HepG2 (cell line): ENCODE measurements around the gene TBC1D20. TPM values are rescaled to one million over a fixed set of nuclear protein-coding genes. Genes with fewer than 3 reads are reported as not detected.

Experiments used
- CBX2 ChIP-seq, 2 experiments: fragments of 200-600 bp in 1 of 2; sonication (generic); formaldehyde crosslinking in 1 of 2; IDR thresholded peaks; 2 replicates each; pipeline versions ENCODE4 v1.7.0 to v1.8.1; 2018 to 2022; ENCODE audit warnings: low read depth in 2 of 2, low read length in 1 of 2, mild to moderate bottlenecking in 1 of 2, missing genetic modification reagents in 1 of 2
- HMG20A ChIP-seq: IDR thresholded peaks from 2 replicates; pipeline ENCODE4 v1.6.1; 2016; ENCODE audit warnings: borderline replicate concordance
- IRF2 ChIP-seq: IDR thresholded peaks from 2 replicates; pipeline ENCODE4 v1.6.1; 2018; ENCODE audit warnings: missing genetic modification reagents, missing compliant biosample characterization
- ISL2 ChIP-seq: sonication (generic); formaldehyde crosslinking; IDR thresholded peaks from 2 replicates; pipeline ENCODE4 v1.5.0; 2020; ENCODE audit warnings: missing genetic modification reagents
- MATR3 ChIP-seq: sonication (generic); formaldehyde crosslinking; IDR thresholded peaks from 2 replicates; pipeline ENCODE4 v1.4.0; 2020; ENCODE audit warnings: missing genetic modification reagents
- SALL1 ChIP-seq: sonication (generic); formaldehyde crosslinking; IDR thresholded peaks from 2 replicates; pipeline ENCODE4 v1.8.0; 2022; ENCODE audit warnings: mild to moderate bottlenecking, missing genetic modification reagents
- ZBTB38 ChIP-seq: sonication (generic); formaldehyde crosslinking; IDR thresholded peaks from 2 replicates; pipeline ENCODE4 v1.5.1; 2020; ENCODE audit warnings: mild to moderate bottlenecking, missing genetic modification reagents
- ZNF121 ChIP-seq: sonication (generic); formaldehyde crosslinking; IDR thresholded peaks from 2 replicates; pipeline ENCODE4 v1.5.0; 2020; ENCODE audit warnings: mild to moderate bottlenecking, missing genetic modification reagents
- ZNF331 ChIP-seq: sonication (generic); formaldehyde crosslinking; IDR thresholded peaks from 2 replicates; pipeline ENCODE4 v1.4.0; 2020; ENCODE audit warnings: missing genetic modification reagents
- ZNF431 ChIP-seq: sonication (generic); formaldehyde crosslinking; IDR thresholded peaks from 2 replicates; pipeline ENCODE4 v1.9.0; 2022; ENCODE audit warnings: missing genetic modification reagents, low read depth, mild to moderate bottlenecking, borderline replicate concordance
- ZNF451 ChIP-seq: sonication (generic); formaldehyde crosslinking; IDR thresholded peaks from 2 replicates; pipeline ENCODE4 v1.5.0; 2020; ENCODE audit warnings: mild to moderate bottlenecking, missing genetic modification reagents
- ZNF460 ChIP-seq: sonication (generic); formaldehyde crosslinking; IDR thresholded peaks from 2 replicates; pipeline ENCODE4 v1.5.1; 2020; ENCODE audit warnings: missing genetic modification reagents, mild to moderate bottlenecking, borderline replicate concordance
- ZNF775 ChIP-seq: sonication (generic); formaldehyde crosslinking; IDR thresholded peaks from 2 replicates; pipeline ENCODE4 v1.4.0; 2020; ENCODE audit warnings: missing genetic modification reagents, mild to moderate bottlenecking, moderate library complexity, borderline replicate concordance
- polyA plus RNA-seq, 8 experiments: library from polyadenylated mRNA; depleted of rRNA in 3 of 8; stranded (reverse) in 7 of 8; unstranded in 1 of 8; fragments of >200 nt; fragmentation: Illumina TruSeq in 4 of 8; extraction: Trizol in 4 of 8; gene quantifications; 2 replicates each; pipeline versions ENCODE4 v1.2.1 to v1.2.3, GENCODE V29; 2011 to 2016; ENCODE audit warnings: low read depth in 4 of 8, missing spikeins in 1 of 8, mixed read lengths in 1 of 8; ENCODE audit not compliant: insufficient read depth in 1 of 8
- total RNA-seq, 5 experiments: library from RNA; depleted of rRNA; stranded (reverse); fragments of >200 nt; fragmentation: Illumina TruSeq; extraction: Trizol; gene quantifications; 2 replicates each; pipeline ENCODE4 v1.2.3, GENCODE V29; 2016; ENCODE audit warnings: low read depth in 1 of 5
- TF ChIP-seq, protein P1 (sequence below): sonication (generic); formaldehyde crosslinking; IDR thresholded peaks from 2 replicates; pipeline ENCODE4 v1.4.0; 2020; ENCODE audit warnings: missing genetic modification reagents, mild to moderate bottlenecking, borderline replicate concordance
- TF ChIP-seq, protein P2 (sequence below): sonication (generic); formaldehyde crosslinking; IDR thresholded peaks from 2 replicates; pipeline ENCODE4 v1.9.0; 2021; ENCODE audit warnings: mild to moderate bottlenecking, missing genetic modification reagents
- TF ChIP-seq, protein P3 (sequence below): sonication (generic); formaldehyde crosslinking; IDR thresholded peaks from 2 replicates; pipeline ENCODE4 v1.4.0; 2020; ENCODE audit warnings: missing genetic modification reagents, borderline replicate concordance

The TBC1D20 gene
- total and polyA plus RNA-seq, 2 of the 13 experiments (the other 11 are each of a cell fraction or from before 2014, with no cell fraction given): 36.6 to 47.1 TPM

DNA sequence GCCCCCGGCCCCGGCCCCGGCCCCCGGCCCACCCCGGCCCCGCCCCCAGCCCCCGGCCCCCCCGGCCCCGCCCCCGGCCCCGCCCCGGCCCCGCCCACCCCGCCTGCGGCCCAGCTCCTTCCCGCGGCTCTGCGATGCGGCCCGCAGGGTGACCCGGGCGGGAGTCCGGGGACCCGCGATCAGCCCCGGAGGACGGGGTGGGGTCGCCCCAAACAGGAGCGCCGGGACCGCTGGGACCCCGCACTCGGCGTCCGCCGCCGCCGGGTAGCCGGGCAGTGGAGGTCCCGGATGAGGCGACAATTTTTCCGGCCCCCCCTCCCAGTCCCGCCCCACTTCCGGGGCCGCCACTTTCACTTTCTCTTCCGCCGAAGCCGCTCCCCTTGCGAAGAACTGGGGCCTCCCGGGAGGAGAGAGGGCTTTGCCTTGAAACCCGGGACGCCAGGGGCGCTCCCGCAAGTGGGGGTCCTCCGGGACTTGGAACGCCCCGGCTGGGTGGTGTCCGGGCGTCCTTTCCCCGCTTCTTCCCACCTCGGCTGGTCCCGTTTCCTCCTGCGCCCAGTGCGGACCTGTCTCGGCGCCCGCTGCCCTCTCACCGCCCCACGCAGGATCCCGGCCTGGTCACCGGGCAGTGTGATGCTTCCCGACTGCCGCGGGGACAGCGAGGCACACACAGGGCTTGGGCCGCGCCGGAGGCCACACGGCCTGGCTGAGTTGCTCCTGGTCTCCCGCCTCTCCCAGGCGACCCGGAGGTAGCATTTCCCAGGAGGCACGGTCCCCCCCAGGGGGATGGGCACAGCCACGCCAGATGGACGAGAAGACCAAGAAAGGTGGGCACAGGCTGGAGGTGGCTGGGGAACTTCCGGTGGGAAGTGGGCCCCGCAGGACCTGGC, 54.1 kb downstream of the TBC1D20 start, which contains the start of gene RBCK1 (continued):
- TF ChIP-seq, protein P1, sequence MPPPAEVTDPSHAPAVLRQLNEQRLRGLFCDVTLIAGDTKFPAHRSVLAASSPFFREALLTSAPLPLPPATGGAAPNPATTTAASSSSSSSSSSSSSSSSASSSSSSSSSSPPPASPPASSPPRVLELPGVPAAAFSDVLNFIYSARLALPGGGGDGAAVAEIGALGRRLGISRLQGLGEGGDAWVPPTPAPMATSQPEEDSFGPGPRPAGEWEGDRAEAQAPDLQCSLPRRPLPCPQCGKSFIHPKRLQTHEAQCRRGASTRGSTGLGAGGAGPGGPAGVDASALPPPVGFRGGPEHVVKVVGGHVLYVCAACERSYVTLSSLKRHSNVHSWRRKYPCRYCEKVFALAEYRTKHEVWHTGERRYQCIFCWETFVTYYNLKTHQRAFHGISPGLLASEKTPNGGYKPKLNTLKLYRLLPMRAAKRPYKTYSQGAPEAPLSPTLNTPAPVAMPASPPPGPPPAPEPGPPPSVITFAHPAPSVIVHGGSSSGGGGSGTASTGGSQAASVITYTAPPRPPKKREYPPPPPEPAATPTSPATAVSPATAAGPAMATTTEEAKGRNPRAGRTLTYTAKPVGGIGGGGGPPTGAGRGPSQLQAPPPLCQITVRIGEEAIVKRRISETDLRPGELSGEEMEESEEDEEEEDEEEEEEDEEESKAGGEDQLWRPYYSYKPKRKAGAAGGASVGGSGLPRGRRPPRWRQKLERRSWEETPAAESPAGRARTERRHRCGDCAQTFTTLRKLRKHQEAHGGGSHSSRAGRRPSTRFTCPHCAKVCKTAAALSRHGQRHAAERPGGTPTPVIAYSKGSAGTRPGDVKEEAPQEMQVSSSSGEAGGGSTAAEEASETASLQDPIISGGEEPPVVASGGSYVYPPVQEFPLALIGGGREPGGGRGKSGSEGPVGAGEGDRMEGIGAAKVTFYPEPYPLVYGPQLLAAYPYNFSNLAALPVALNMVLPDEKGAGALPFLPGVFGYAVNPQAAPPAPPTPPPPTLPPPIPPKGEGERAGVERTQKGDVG (CRISPR knock-in tag): peak; percentile 26; the same call in 1 of the 2 replicates
- TF ChIP-seq ZNF775 (CRISPR knock-in tag): no peak
- no peak for TF ChIP-seq ZNF121 (CRISPR knock-in tag)
- TF ChIP-seq MATR3 (CRISPR knock-in tag): no peak
- peak; percentile 55 for TF ChIP-seq ZNF331 (CRISPR knock-in tag)
- TF ChIP-seq IRF2 (CRISPR knock-in tag): peak; percentile 100
- TF ChIP-seq HMG20A (CRISPR knock-in tag): no peak; the same call in 1 of the 2 replicates
- TF ChIP-seq, protein P2, sequence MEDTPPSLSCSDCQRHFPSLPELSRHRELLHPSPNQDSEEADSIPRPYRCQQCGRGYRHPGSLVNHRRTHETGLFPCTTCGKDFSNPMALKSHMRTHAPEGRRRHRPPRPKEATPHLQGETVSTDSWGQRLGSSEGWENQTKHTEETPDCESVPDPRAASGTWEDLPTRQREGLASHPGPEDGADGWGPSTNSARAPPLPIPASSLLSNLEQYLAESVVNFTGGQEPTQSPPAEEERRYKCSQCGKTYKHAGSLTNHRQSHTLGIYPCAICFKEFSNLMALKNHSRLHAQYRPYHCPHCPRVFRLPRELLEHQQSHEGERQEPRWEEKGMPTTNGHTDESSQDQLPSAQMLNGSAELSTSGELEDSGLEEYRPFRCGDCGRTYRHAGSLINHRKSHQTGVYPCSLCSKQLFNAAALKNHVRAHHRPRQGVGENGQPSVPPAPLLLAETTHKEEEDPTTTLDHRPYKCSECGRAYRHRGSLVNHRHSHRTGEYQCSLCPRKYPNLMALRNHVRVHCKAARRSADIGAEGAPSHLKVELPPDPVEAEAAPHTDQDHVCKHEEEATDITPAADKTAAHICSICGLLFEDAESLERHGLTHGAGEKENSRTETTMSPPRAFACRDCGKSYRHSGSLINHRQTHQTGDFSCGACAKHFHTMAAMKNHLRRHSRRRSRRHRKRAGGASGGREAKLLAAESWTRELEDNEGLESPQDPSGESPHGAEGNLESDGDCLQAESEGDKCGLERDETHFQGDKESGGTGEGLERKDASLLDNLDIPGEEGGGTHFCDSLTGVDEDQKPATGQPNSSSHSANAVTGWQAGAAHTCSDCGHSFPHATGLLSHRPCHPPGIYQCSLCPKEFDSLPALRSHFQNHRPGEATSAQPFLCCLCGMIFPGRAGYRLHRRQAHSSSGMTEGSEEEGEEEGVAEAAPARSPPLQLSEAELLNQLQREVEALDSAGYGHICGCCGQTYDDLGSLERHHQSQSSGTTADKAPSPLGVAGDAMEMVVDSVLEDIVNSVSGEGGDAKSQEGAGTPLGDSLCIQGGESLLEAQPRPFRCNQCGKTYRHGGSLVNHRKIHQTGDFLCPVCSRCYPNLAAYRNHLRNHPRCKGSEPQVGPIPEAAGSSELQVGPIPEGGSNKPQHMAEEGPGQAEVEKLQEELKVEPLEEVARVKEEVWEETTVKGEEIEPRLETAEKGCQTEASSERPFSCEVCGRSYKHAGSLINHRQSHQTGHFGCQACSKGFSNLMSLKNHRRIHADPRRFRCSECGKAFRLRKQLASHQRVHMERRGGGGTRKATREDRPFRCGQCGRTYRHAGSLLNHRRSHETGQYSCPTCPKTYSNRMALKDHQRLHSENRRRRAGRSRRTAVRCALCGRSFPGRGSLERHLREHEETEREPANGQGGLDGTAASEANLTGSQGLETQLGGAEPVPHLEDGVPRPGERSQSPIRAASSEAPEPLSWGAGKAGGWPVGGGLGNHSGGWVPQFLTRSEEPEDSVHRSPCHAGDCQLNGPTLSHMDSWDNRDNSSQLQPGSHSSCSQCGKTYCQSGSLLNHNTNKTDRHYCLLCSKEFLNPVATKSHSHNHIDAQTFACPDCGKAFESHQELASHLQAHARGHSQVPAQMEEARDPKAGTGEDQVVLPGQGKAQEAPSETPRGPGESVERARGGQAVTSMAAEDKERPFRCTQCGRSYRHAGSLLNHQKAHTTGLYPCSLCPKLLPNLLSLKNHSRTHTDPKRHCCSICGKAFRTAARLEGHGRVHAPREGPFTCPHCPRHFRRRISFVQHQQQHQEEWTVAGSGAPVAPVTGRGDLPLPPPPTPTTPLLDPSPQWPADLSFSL: no peak
- peak; percentile 66; the same call in 1 of the 2 replicates for TF ChIP-seq ZNF431 (CRISPR knock-in tag)
- peak; percentile 82 for TF ChIP-seq ZBTB38
- TF ChIP-seq, protein P3, sequence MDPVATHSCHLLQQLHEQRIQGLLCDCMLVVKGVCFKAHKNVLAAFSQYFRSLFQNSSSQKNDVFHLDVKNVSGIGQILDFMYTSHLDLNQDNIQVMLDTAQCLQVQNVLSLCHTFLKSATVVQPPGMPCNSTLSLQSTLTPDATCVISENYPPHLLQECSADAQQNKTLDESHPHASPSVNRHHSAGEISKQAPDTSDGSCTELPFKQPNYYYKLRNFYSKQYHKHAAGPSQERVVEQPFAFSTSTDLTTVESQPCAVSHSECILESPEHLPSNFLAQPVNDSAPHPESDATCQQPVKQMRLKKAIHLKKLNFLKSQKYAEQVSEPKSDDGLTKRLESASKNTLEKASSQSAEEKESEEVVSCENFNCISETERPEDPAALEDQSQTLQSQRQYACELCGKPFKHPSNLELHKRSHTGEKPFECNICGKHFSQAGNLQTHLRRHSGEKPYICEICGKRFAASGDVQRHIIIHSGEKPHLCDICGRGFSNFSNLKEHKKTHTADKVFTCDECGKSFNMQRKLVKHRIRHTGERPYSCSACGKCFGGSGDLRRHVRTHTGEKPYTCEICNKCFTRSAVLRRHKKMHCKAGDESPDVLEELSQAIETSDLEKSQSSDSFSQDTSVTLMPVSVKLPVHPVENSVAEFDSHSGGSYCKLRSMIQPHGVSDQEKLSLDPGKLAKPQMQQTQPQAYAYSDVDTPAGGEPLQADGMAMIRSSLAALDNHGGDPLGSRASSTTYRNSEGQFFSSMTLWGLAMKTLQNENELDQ (CRISPR knock-in tag): peak; percentile 93; the same call in 1 of the 2 replicates
- TF ChIP-seq SALL1 (CRISPR knock-in tag): peak; percentile 70; the same call in 1 of the 2 replicates
- TF ChIP-seq ISL2 (CRISPR knock-in tag): peak; percentile 66; the same call in 1 of the 2 replicates
- no peak for TF ChIP-seq CBX2 (IDR thresholded peaks at IDR 0.05; ENCODE audit: low read depth, low read length)
- 0 out of 2 replicates have a peak, but pooled peaks have one; percentile 66 for TF ChIP-seq CBX2 (CRISPR knock-in tag; IDR thresholded peaks at IDR 0.05; ENCODE audit: low read depth)
- peak; percentile 50; the same call in 1 of the 2 replicates for TF ChIP-seq ZNF451
- no peak; the same call in 1 of the 2 replicates for TF ChIP-seq ZNF460
